NB4 (cell line): ENCODE data around the gene PCDHA1.
"Not testable (repeated sequence)": the region's sequence is repeated elsewhere in the genome, so short reads cannot be mapped to it uniquely, and the experiment has no call there.

Experiments
- CTCF ChIP-seq: IDR thresholded peaks from one replicate; pipeline ENCODE4 v1.5.1; 2012; ENCODE audit warnings: low read depth, low read length
- MAX ChIP-seq: IDR thresholded peaks from 2 replicates; pipeline ENCODE4 v1.6.1; 2011; ENCODE audit warnings: low read depth, low read length
- POLR2A ChIP-seq: IDR thresholded peaks from 2 replicates; pipeline ENCODE4 v1.6.1; 2011; ENCODE audit warnings: mild to moderate bottlenecking; ENCODE audit not compliant: insufficient read length; ENCODE audit errors: extremely low read depth

DNA sequence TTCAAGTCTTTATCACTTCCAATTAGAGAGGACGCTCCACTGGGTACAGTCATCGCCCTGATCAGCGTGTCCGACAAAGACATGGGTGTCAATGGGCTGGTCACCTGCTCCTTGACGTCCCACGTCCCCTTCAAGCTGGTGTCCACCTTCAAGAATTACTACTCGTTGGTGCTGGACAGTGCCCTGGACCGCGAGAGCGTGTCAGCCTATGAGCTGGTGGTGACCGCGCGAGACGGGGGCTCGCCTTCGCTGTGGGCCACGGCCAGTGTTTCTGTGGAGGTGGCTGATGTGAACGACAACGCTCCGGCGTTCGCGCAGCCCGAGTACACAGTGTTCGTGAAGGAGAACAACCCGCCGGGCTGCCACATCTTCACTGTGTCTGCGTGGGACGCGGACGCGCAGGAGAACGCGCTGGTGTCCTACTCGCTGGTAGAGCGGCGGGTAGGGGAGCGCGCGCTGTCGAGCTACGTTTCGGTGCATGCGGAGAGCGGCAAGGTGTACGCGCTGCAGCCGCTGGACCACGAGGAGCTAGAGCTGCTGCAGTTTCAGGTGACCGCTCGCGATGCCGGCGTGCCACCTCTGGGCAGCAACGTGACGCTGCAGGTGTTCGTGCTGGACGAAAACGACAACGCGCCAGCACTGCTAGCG is 22.4 kb downstream of the PCDHA1 start:
- TF ChIP-seq CTCF, POLR2A, MAX: not testable (repeated sequence)
